Dedifferentiated amniotic fluid mesenchymal stem cell (primary cell): ENCODE results near the gene CCDC157.
"Not testable (repeated sequence)": the region's sequence is repeated elsewhere in the genome, so short reads cannot be mapped to it uniquely, and the experiment has no call there.

Source experiments
- DNase-seq: peaks from one replicate; pipeline ENCODE4 v3.0.0-alpha.2; 2016; ENCODE audit errors: extremely low spot score

CCDC157 gene

GRCh38 chr22:30386960-30387827 lies 30.4 kb downstream of the CCDC157 start, which contains the start of gene RNF215:
Gene RNF215 (minus strand): TSS chr22:30387411. CDS start chr22:30387313, 98 bp downstream.
- peak; percentile 46 for DNase-seq

GRCh38 chr22:30390974-30391691 lies 34.3 kb downstream of the CCDC157 start:
- peak; percentile 43 for DNase-seq

GRCh38 chr22:30392661-30393321 lies 36.0 kb downstream of the CCDC157 start:
- DNase-seq: no peak

GRCh38 chr22:30393322-30393680 lies 36.5 kb downstream of the CCDC157 start:
- no peak for DNase-seq

GRCh38 chr22:30393885-30394284 lies 37.1 kb downstream of the CCDC157 start:
- DNase-seq: no peak

GRCh38 chr22:30396871-30397655 lies 40.3 kb downstream of the CCDC157 start, which contains the start of gene SEC14L2:
Gene SEC14L2 (plus strand): TSS chr22:30397018. CDS start chr22:30397117, 99 bp downstream.
- DNase-seq: peak; percentile 32

GRCh38 chr22:30397656-30398635 lies 41.1 kb downstream of the CCDC157 start:
- no peak for DNase-seq

GRCh38 chr22:30398685-30399680 lies 42.2 kb downstream of the CCDC157 start:
- no peak for DNase-seq

GRCh38 chr22:30399718-30400117 lies 42.9 kb downstream of the CCDC157 start:
- no peak for DNase-seq

GRCh38 chr22:30400159-30400558 lies 43.4 kb downstream of the CCDC157 start:
- DNase-seq: no peak

GRCh38 chr22:30401024-30401423 lies 44.2 kb downstream of the CCDC157 start:
- not testable (repeated sequence) for DNase-seq

- DNase-seq: no peak
These were observed 45.4 kb downstream of the CCDC157 start for GRCh38 chr22:30402028-30402765.

- not testable (repeated sequence) for DNase-seq
These were observed 45.9 kb downstream of the CCDC157 start for GRCh38 chr22:30402766-30403104.

GRCh38 chr22:30404307-30404706 lies 47.5 kb downstream of the CCDC157 start:
- no peak for DNase-seq

- DNase-seq: no peak
These were observed 48.9 kb downstream of the CCDC157 start for GRCh38 chr22:30405731-30406130.

- DNase-seq: no peak
These were observed 49.6 kb downstream of the CCDC157 start for GRCh38 chr22:30406400-30406799.

- peak; percentile 49 for DNase-seq
These were observed 51.7 kb downstream of the CCDC157 start for GRCh38 chr22:30408388-30409102.

- no peak for DNase-seq
These were observed 55.0 kb downstream of the CCDC157 start for GRCh38 chr22:30411780-30412179.
